ENCODE measurements around the gene UCN2. TPM values are rescaled to one million over a fixed set of nuclear protein-coding genes. Genes with fewer than 3 reads are reported as not detected.

Gene UCN2
- total and polyA plus RNA-seq, 2 experiments from 2014 or later = 0.30 to 1.5 TPM

GRCh38 chr3:48587686-48588085 is 24.1 kb upstream of the UCN2 start:
- Histone ChIP-seq H3K4me3 (no peak overlapping the region), H3K79me2 (no peaks in the 10 kb centered on the region), H3K36me3 (replicated peaks; ENCODE audit: insufficient read depth, low read depth) (no peaks in the 10 kb centered on the region), H3K9me2 (replicated peaks; ENCODE audit: insufficient read depth) (no peaks in the 10 kb centered on the region), H2AFZ (no peak overlapping the region), H3K4me1 (ENCODE audit: insufficient read depth) (no peaks in the 10 kb centered on the region), H4K20me1 (ENCODE audit: insufficient read depth, poor library complexity, severe bottlenecking) (no peaks in the 10 kb centered on the region), H3K27ac (no peak overlapping the region), H3K27me3 (no peaks in the 10 kb centered on the region), H3K4me2 (no peak overlapping the region), H3K9me3 (ENCODE audit: low read depth) (no peaks in the 10 kb centered on the region)
- no peak for DNase-seq (ENCODE audit: low spot score)
- TF ChIP-seq EZH2 (IDR thresholded peaks at IDR 0.05; ENCODE audit: borderline replicate concordance) (no peak), CTCF (IDR thresholded peaks at IDR 0.05; ENCODE audit: poor library complexity) (no peak), EZH2phosphoT487 (IDR thresholded peaks at IDR 0.05; ENCODE audit: low read depth, severe bottlenecking, unreplicated experiment) (no peak)
- WGBS (ENCODE audit: low lambda C conversion rate, missing lambda C conversion rate) = 89% methylated on average over 9 of the region's 11 CpGs

GRCh38 chr3:48585411-48585810 is 21.8 kb upstream of the UCN2 start:
- Histone ChIP-seq H3K36me3 (replicated peaks; ENCODE audit: insufficient read depth, low read depth) (no peaks in the 10 kb centered on the region), H3K27me3 (no peaks in the 10 kb centered on the region), H3K9me2 (replicated peaks; ENCODE audit: insufficient read depth) (no peaks in the 10 kb centered on the region), H3K27ac (no peak overlapping the region), H2AFZ (no peak overlapping the region), H3K79me2 (no peaks in the 10 kb centered on the region), H3K9me3 (ENCODE audit: low read depth) (no peaks in the 10 kb centered on the region), H3K4me3 (no peak overlapping the region), H4K20me1 (ENCODE audit: insufficient read depth, poor library complexity, severe bottlenecking) (no peaks in the 10 kb centered on the region), H3K4me2 (no peak overlapping the region), H3K4me1 (ENCODE audit: insufficient read depth) (no peaks in the 10 kb centered on the region)
- WGBS (ENCODE audit: low lambda C conversion rate, missing lambda C conversion rate) = 90% methylated on average over 8 of the region's 8 CpGs
- TF ChIP-seq EZH2 (IDR thresholded peaks at IDR 0.05; ENCODE audit: borderline replicate concordance) = no peak
- no peak for TF ChIP-seq CTCF (IDR thresholded peaks at IDR 0.05; ENCODE audit: poor library complexity)
- no peak for TF ChIP-seq EZH2phosphoT487 (IDR thresholded peaks at IDR 0.05; ENCODE audit: low read depth, severe bottlenecking, unreplicated experiment)
- DNase-seq (ENCODE audit: low spot score) = no peak

GRCh38 chr3:48584836-48585235 is 21.3 kb upstream of the UCN2 start:
- no peaks in the 10 kb centered on the region for H3K4me1 ChIP-seq (ENCODE audit: insufficient read depth)
- WGBS (ENCODE audit: low lambda C conversion rate, missing lambda C conversion rate) = 99% methylated on average over 9 of the region's 9 CpGs
- H3K9me3 ChIP-seq (ENCODE audit: low read depth) = no peaks in the 10 kb centered on the region
- no peak overlapping the region for H2AFZ ChIP-seq
- DNase-seq (ENCODE audit: low spot score) = no peak
- H3K27me3 ChIP-seq = no peaks in the 10 kb centered on the region
- H4K20me1 ChIP-seq (ENCODE audit: insufficient read depth, poor library complexity, severe bottlenecking) = no peaks in the 10 kb centered on the region
- no peak overlapping the region for H3K27ac ChIP-seq
- no peaks in the 10 kb centered on the region for H3K79me2 ChIP-seq
- H3K4me2 ChIP-seq = no peak overlapping the region
- no peak for TF ChIP-seq CTCF (IDR thresholded peaks at IDR 0.05; ENCODE audit: poor library complexity)
- no peaks in the 10 kb centered on the region for H3K9me2 ChIP-seq (replicated peaks; ENCODE audit: insufficient read depth)
- no peak overlapping the region for H3K4me3 ChIP-seq
- H3K36me3 ChIP-seq (replicated peaks; ENCODE audit: insufficient read depth, low read depth) = no peaks in the 10 kb centered on the region

All from hepatocyte (in vitro differentiated cells).